HG03108 (cell line): Measurements from ENCODE around the gene C11orf86.

Source experiments
- ATAC-seq: cut with Tn5 transposase; IDR thresholded peaks from one replicate; pipeline ENCODE4 v1.9.1; 2021; ENCODE audit warnings: moderate library complexity; ENCODE audit not compliant: unreplicated experiment

Gene C11orf86

GRCh38 chr11:66966351-66966750 is 8.8 kb upstream of the C11orf86 start:
- no peak for ATAC-seq

- no peak for ATAC-seq
These were observed 7.3 kb upstream of the C11orf86 start for GRCh38 chr11:66967670-66968425.

GRCh38 chr11:66969584-66970225 is 5.4 kb upstream of the C11orf86 start:
- no peak for ATAC-seq

- no peak for ATAC-seq
These were observed 4.7 kb upstream of the C11orf86 start for GRCh38 chr11:66970371-66970806.

GRCh38 chr11:66970807-66971442 is 4.2 kb upstream of the C11orf86 start:
- ATAC-seq = no peak

GRCh38 chr11:66971488-66971887 is 3.6 kb upstream of the C11orf86 start:
- no peak for ATAC-seq

GRCh38 chr11:66973956-66974580 is 1.0 kb upstream of the C11orf86 start:
- ATAC-seq = no peak

- ATAC-seq = no peak
These were observed 412 bp downstream of the C11orf86 start for GRCh38 chr11:66975405-66976027.

GRCh38 chr11:66976028-66976467 is 944 bp downstream of the C11orf86 start:
- no peak for ATAC-seq

GRCh38 chr11:66976925-66977324 is 1.8 kb downstream of the C11orf86 start:
- no peak for ATAC-seq

GRCh38 chr11:66978229-66978628 is 3.1 kb downstream of the C11orf86 start:
- no peak for ATAC-seq

- ATAC-seq = no peak
These were observed 3.6 kb downstream of the C11orf86 start for GRCh38 chr11:66978717-66979116.

GRCh38 chr11:66979336-66979980 is 4.4 kb downstream of the C11orf86 start:
- no peak for ATAC-seq

GRCh38 chr11:66981976-66982578 is 7.0 kb downstream of the C11orf86 start:
- ATAC-seq = no peak

GRCh38 chr11:66983275-66983924 is 8.3 kb downstream of the C11orf86 start:
- ATAC-seq = no peak

- ATAC-seq = no peak
These were observed 10.5 kb downstream of the C11orf86 start for GRCh38 chr11:66985508-66986177.

GRCh38 chr11:66986178-66986545 is 11.1 kb downstream of the C11orf86 start:
- ATAC-seq = no peak

GRCh38 chr11:66987158-66987620 is 12.1 kb downstream of the C11orf86 start:
- no peak for ATAC-seq
